A549 treated with AZD9567 at 1 μM for 4 hours (cell line): ENCODE results near the gene RABGGTB. TPM values are rescaled to one million over a fixed set of nuclear protein-coding genes. Genes with fewer than 3 reads are reported as not detected.

Source experiments
- total RNA-seq: library from RNA; stranded (reverse); fragments of 200-300 nt; extraction: Qiagen RNA extraction; gene quantifications from 5 replicates; pipeline ENCODE4 v1.2.3, GENCODE V29; 2022; ENCODE audit not compliant: insufficient read depth

RABGGTB gene
- total RNA-seq: 71.4 to 108 TPM (median 77.6 TPM) in 5 replicates

DNA sequence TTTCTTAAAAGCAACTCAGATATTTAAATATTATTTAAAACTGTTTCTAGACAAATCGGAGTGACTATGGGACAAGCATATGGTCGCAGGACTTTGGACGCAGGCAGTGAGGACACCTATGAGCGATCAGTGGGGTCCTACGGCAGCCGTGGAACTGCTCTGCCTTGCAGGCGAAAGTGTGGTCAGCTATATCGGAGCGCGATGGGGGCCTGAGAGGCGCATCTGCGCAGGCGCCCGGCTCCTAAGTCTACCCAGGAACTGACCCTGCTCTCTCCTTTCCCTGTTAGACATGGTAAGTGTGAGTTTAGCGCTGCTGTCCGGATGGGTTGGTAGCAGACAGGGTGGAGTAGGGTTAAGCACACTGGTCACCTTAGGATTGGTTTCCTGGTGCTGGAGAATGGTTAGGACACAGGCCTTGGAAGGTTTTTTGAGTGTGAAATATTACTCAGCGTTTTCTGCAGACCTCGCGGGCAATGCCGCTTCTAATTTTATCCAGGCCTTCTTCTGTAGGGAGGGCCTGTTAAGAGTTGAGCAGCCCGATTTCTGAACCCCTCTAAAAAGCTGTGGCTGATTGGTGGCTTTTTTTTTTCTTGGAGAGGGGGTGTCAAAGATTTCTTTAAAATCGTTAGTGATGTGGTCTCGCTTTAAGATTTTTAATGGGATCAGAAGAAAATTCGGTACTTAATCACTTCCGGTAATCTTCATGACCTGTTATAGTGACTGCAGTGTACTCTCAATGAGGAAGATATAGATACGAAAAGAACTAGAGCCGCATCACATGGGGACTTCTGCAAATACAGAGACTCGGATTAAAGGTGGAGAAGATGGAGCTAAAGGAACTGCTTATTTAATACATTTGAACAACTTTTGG, at the start of gene RABGGTB:
TSS of gene RABGGTB (plus strand) at position 274 of the 871 bp plus-strand sequence. CDS start at position 290, 16 bp downstream.

DNA sequence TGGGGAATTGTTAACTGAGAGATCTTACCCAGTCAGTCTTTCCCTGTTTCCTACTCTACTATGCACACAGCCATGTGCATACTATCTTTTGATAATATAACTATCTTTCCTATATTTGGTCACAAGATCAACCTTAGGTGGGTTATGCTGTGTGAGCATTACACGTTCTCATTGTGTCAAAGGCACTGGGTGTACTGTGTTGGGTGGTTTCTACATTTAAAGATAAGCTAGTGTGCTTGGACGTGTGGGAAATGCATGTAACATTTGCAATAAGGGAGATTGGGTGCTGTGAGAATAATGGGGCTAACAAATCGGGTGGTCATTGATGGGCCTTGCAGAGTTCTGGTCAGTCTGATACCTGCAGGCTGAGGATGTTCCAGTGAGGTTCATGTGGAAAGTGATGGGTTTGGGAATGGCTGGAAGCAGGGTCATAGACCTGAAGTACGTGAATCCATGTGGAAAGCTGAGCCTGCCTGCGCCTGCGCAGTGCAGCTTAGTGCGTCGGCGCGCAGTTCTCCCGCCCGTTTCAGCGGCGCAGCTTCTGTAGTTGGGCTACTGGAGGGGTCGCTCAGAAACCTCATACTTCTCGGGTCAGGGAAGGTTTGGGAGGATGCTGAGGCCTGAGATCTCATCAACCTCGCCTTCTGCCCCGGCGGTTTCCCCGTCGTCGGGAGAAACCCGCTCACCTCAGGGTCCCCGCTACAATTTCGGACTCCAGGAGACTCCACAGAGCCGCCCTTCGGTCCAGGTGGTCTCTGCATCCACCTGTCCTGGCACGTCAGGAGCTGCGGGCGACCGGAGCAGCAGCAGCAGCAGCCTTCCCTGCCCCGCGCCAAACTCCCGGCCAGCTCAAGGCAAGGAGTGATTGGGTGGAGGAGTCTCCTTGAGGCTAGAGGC, 10.6 kb downstream of the RABGGTB start, which contains the start of gene MSH4:
TSS of gene MSH4 (plus strand) at position 507 of the 897 bp plus-strand sequence. CDS start at position 611, 104 bp downstream.

Other genes with a start within 250 kb of the RABGGTB start
- gene SLC44A5, start 175.1 kb upstream of the RABGGTB start, total RNA-seq: 0.02 to 0.08 TPM (median 0.05 TPM) in 4 of 5 replicates, not detected in the other
- gene ACADM, start 61.5 kb upstream of the RABGGTB start, total RNA-seq: 28.4 to 50.0 TPM (median 28.8 TPM) in 5 replicates
- 0.02 TPM in 2 of 5 replicates, not detected in the others for gene MSH4, start 10.6 kb downstream of the RABGGTB start, total RNA-seq
- gene ASB17, start 146.1 kb downstream of the RABGGTB start, total RNA-seq: not detected in 5 replicates